ENCODE data around the gene TSPAN16.

The TSPAN16 gene

GRCh38 chr19:11260996-11261395 is 35.0 kb upstream of the TSPAN16 start:
- H3K36me3 ChIP-seq (ENCODE audit: insufficient read depth, low read length): no peaks in the 10 kb centered on the region
- H3K4me3 ChIP-seq (ENCODE audit: low read length): peak overlapping the region; percentile 83; the same call in 1 of the 2 replicates
- no peaks in the 10 kb centered on the region for H3K4me1 ChIP-seq (ENCODE audit: insufficient read depth, low read length)
- H3K27me3 ChIP-seq (ENCODE audit: insufficient read depth, low read length): no peaks in the 10 kb centered on the region
- 70% methylated on average over 5 of the region's 5 CpGs for WGBS
- no peak overlapping the region for H3K9ac ChIP-seq (ENCODE audit: low read depth, low read length)
- no peak overlapping the region for H3K27ac ChIP-seq (ENCODE audit: low read depth, low read length)
- H3K9me3 ChIP-seq (ENCODE audit: insufficient read depth, low read depth, low read length): no peaks in the 10 kb centered on the region

GRCh38 chr19:11261431-11261970 is 34.5 kb upstream of the TSPAN16 start:
- Histone ChIP-seq H3K36me3 (ENCODE audit: insufficient read depth, low read length) (no peaks in the 10 kb centered on the region), H3K27me3 (ENCODE audit: insufficient read depth, low read length) (no peaks in the 10 kb centered on the region), H3K9ac (ENCODE audit: low read depth, low read length) (peak overlapping the region; percentile 65), H3K4me3 (ENCODE audit: low read length) (peak overlapping the region; percentile 83), H3K9me3 (ENCODE audit: insufficient read depth, low read depth, low read length) (no peaks in the 10 kb centered on the region), H3K4me1 (ENCODE audit: insufficient read depth, low read length) (no peaks in the 10 kb centered on the region), H3K27ac (ENCODE audit: low read depth, low read length) (peak overlapping the region; percentile 30; the same call in 1 of the 2 replicates)
- 5% methylated on average over 16 of the region's 18 CpGs for WGBS

GRCh38 chr19:11261971-11262839 is 33.8 kb upstream of the TSPAN16 start, which contains the start of gene DOCK6:
Gene DOCK6, minus strand, starts transcription at chr19:11262524. Its CDS starts 84 bp downstream, at chr19:11262440.
- Histone ChIP-seq H3K4me1 (ENCODE audit: insufficient read depth, low read length) (no peaks in the 10 kb centered on the region), H3K9ac (ENCODE audit: low read depth, low read length) (peak within 1 kb of the TSS; percentile 65), H3K27me3 (ENCODE audit: insufficient read depth, low read length) (no peaks in the 10 kb centered on the region), H3K4me3 (ENCODE audit: low read length) (peak within 1 kb of the TSS; percentile 83), H3K36me3 (ENCODE audit: insufficient read depth, low read length) (no peaks in the 10 kb centered on the region), H3K27ac (ENCODE audit: low read depth, low read length) (peak within 1 kb of the TSS; percentile 30; the same call in 1 of the 2 replicates), H3K9me3 (ENCODE audit: insufficient read depth, low read depth, low read length) (no peaks in the 10 kb centered on the region)
- WGBS: 2% methylated on average over 91 of the region's 91 CpGs

GRCh38 chr19:11263726-11264125 is 32.2 kb upstream of the TSPAN16 start:
- Histone ChIP-seq H3K9ac (ENCODE audit: low read depth, low read length) (no peak overlapping the region), H3K36me3 (ENCODE audit: insufficient read depth, low read length) (no peaks in the 10 kb centered on the region), H3K27me3 (ENCODE audit: insufficient read depth, low read length) (no peaks in the 10 kb centered on the region), H3K27ac (ENCODE audit: low read depth, low read length) (no peak overlapping the region), H3K4me1 (ENCODE audit: insufficient read depth, low read length) (no peaks in the 10 kb centered on the region), H3K9me3 (ENCODE audit: insufficient read depth, low read depth, low read length) (no peaks in the 10 kb centered on the region), H3K4me3 (ENCODE audit: low read length) (no peak overlapping the region)
- WGBS: 89% methylated on average over 5 of the region's 6 CpGs

- Histone ChIP-seq H3K9me3 (ENCODE audit: insufficient read depth, low read depth, low read length) (no peaks in the 10 kb centered on the region), H3K4me3 (ENCODE audit: low read length) (no peak overlapping the region), H3K27ac (ENCODE audit: low read depth, low read length) (no peak overlapping the region), H3K4me1 (ENCODE audit: insufficient read depth, low read length) (no peaks in the 10 kb centered on the region), H3K27me3 (ENCODE audit: insufficient read depth, low read length) (no peaks in the 10 kb centered on the region), H3K9ac (ENCODE audit: low read depth, low read length) (no peak overlapping the region), H3K36me3 (ENCODE audit: insufficient read depth, low read length) (no peaks in the 10 kb centered on the region)
- WGBS: 84% methylated on average over 19 of the region's 19 CpGs
These were observed 31.3 kb upstream of the TSPAN16 start for GRCh38 chr19:11264452-11265176.

GRCh38 chr19:11265177-11265784 is 30.7 kb upstream of the TSPAN16 start:
- Histone ChIP-seq H3K4me3 (ENCODE audit: low read length) (no peak overlapping the region), H3K4me1 (ENCODE audit: insufficient read depth, low read length) (no peaks in the 10 kb centered on the region), H3K9ac (ENCODE audit: low read depth, low read length) (no peak overlapping the region), H3K27me3 (ENCODE audit: insufficient read depth, low read length) (no peaks in the 10 kb centered on the region), H3K27ac (ENCODE audit: low read depth, low read length) (no peak overlapping the region), H3K9me3 (ENCODE audit: insufficient read depth, low read depth, low read length) (no peaks in the 10 kb centered on the region), H3K36me3 (ENCODE audit: insufficient read depth, low read length) (no peaks in the 10 kb centered on the region)
- WGBS: 86% methylated on average over 6 of the region's 6 CpGs

GRCh38 chr19:11265785-11266236 is 30.1 kb upstream of the TSPAN16 start:
- Histone ChIP-seq H3K36me3 (ENCODE audit: insufficient read depth, low read length) (no peaks in the 10 kb centered on the region), H3K27me3 (ENCODE audit: insufficient read depth, low read length) (no peaks in the 10 kb centered on the region), H3K9ac (ENCODE audit: low read depth, low read length) (no peak overlapping the region), H3K27ac (ENCODE audit: low read depth, low read length) (no peak overlapping the region), H3K4me1 (ENCODE audit: insufficient read depth, low read length) (no peaks in the 10 kb centered on the region), H3K4me3 (ENCODE audit: low read length) (no peak overlapping the region), H3K9me3 (ENCODE audit: insufficient read depth, low read depth, low read length) (no peaks in the 10 kb centered on the region)
- 82% methylated on average over 11 of the region's 11 CpGs for WGBS

- H3K9me3 ChIP-seq (ENCODE audit: insufficient read depth, low read depth, low read length): no peaks in the 10 kb centered on the region
- H3K36me3 ChIP-seq (ENCODE audit: insufficient read depth, low read length): no peaks in the 10 kb centered on the region
- 92% methylated on average over 10 of the region's 10 CpGs for WGBS
- H3K27ac ChIP-seq (ENCODE audit: low read depth, low read length): no peak overlapping the region
- H3K4me3 ChIP-seq (ENCODE audit: low read length): no peak overlapping the region
- H3K27me3 ChIP-seq (ENCODE audit: insufficient read depth, low read length): no peaks in the 10 kb centered on the region
- no peak overlapping the region for H3K9ac ChIP-seq (ENCODE audit: low read depth, low read length)
- no peaks in the 10 kb centered on the region for H3K4me1 ChIP-seq (ENCODE audit: insufficient read depth, low read length)
These were observed 28.5 kb upstream of the TSPAN16 start for GRCh38 chr19:11267316-11268085.

- Histone ChIP-seq H3K4me3 (ENCODE audit: low read length) (no peak overlapping the region), H3K4me1 (ENCODE audit: insufficient read depth, low read length) (no peaks in the 10 kb centered on the region), H3K36me3 (ENCODE audit: insufficient read depth, low read length) (no peaks in the 10 kb centered on the region), H3K27ac (ENCODE audit: low read depth, low read length) (no peak overlapping the region), H3K27me3 (ENCODE audit: insufficient read depth, low read length) (no peaks in the 10 kb centered on the region), H3K9ac (ENCODE audit: low read depth, low read length) (no peak overlapping the region), H3K9me3 (ENCODE audit: insufficient read depth, low read depth, low read length) (no peaks in the 10 kb centered on the region)
- WGBS: 86% methylated on average over 10 of the region's 10 CpGs
These were observed 27.1 kb upstream of the TSPAN16 start for GRCh38 chr19:11268783-11269267.

GRCh38 chr19:11269408-11269807 is 26.6 kb upstream of the TSPAN16 start:
- Histone ChIP-seq H3K4me1 (ENCODE audit: insufficient read depth, low read length) (no peaks in the 10 kb centered on the region), H3K9me3 (ENCODE audit: insufficient read depth, low read depth, low read length) (no peaks in the 10 kb centered on the region), H3K9ac (ENCODE audit: low read depth, low read length) (no peak overlapping the region), H3K36me3 (ENCODE audit: insufficient read depth, low read length) (no peaks in the 10 kb centered on the region), H3K4me3 (ENCODE audit: low read length) (no peak overlapping the region), H3K27me3 (ENCODE audit: insufficient read depth, low read length) (no peaks in the 10 kb centered on the region), H3K27ac (ENCODE audit: low read depth, low read length) (no peak overlapping the region)
- WGBS: 66% methylated on average over 7 of the region's 7 CpGs

Measured in HUES64 (cell line).